HG03060 (cell line): Measurements from ENCODE around the gene KIF5A.
"Not testable (repeated sequence)": the region's sequence is repeated elsewhere in the genome, so short reads cannot be mapped to it uniquely, and the experiment has no call there.

ENCODE experiments used
- ATAC-seq: cut with Tn5 transposase; IDR thresholded peaks from one replicate; pipeline ENCODE4 v1.9.1; 2021; ENCODE audit warnings: low read depth, moderate number of reproducible peaks; ENCODE audit not compliant: unreplicated experiment

KIF5A gene

GRCh38 chr12:57549909-57550640 is at the start of gene KIF5A:
Gene KIF5A (plus strand): TSS chr12:57550044. CDS start chr12:57550272, 228 bp downstream.
- no peak for ATAC-seq

- ATAC-seq: no peak
These were observed 49.6 kb upstream of the KIF5A start for GRCh38 chr12:57500213-57500612.

GRCh38 chr12:57502311-57502969 is 47.4 kb upstream of the KIF5A start:
- not testable (repeated sequence) for ATAC-seq

GRCh38 chr12:57506541-57506940 is 43.3 kb upstream of the KIF5A start:
- not testable (repeated sequence) for ATAC-seq

GRCh38 chr12:57507796-57508195 is 42.0 kb upstream of the KIF5A start:
- ATAC-seq: not testable (repeated sequence)

- ATAC-seq: no peak
These were observed 38.7 kb upstream of the KIF5A start for GRCh38 chr12:57511161-57511560.

- no peak for ATAC-seq
These were observed 38.1 kb upstream of the KIF5A start for GRCh38 chr12:57511588-57512325.

GRCh38 chr12:57512665-57513064 is 37.2 kb upstream of the KIF5A start:
- ATAC-seq: no peak

GRCh38 chr12:57513266-57513665 is 36.6 kb upstream of the KIF5A start:
- ATAC-seq: no peak

GRCh38 chr12:57513677-57514076 is 36.2 kb upstream of the KIF5A start:
- not testable (repeated sequence) for ATAC-seq

- ATAC-seq: not testable (repeated sequence)
These were observed 35.6 kb upstream of the KIF5A start for GRCh38 chr12:57514246-57514645.

- ATAC-seq: no peak
These were observed 35.0 kb upstream of the KIF5A start for GRCh38 chr12:57514720-57515407.

- ATAC-seq: no peak
These were observed 34.4 kb upstream of the KIF5A start for GRCh38 chr12:57515408-57515933.

- ATAC-seq: no peak
These were observed 33.8 kb upstream of the KIF5A start for GRCh38 chr12:57515934-57516541.

GRCh38 chr12:57516617-57517153 is 33.2 kb upstream of the KIF5A start:
- ATAC-seq: no peak

- no peak for ATAC-seq
These were observed 32.7 kb upstream of the KIF5A start for GRCh38 chr12:57517187-57517586.

GRCh38 chr12:57517718-57518117 is 32.1 kb upstream of the KIF5A start:
- ATAC-seq: not testable (repeated sequence)

- ATAC-seq: no peak
These were observed 31.5 kb upstream of the KIF5A start for GRCh38 chr12:57518176-57518919.
